ENCODE measurements around the gene SLC12A8. TPM values are rescaled to one million over a fixed set of nuclear protein-coding genes. Genes with fewer than 3 reads are reported as not detected.

The SLC12A8 gene
- total and polyA plus RNA-seq, 10 of the 15 experiments (the other 5 are each of a cell fraction or from before 2014, with no cell fraction given) = 2.5 to 71.6 (median 50.1) TPM

GRCh38 chr3:125145751-125146475 is 66.6 kb downstream of the SLC12A8 start:
- Histone ChIP-seq H3K4me1 (ENCODE audit: control insufficient read depth, insufficient read depth, low read length) (peaks cover 83% of the 10 kb centered on the region), H3K4me2 (ENCODE audit: control insufficient read depth, insufficient read depth) (peak overlapping the region; percentile 78), H3K27me3 (replicated peaks in 1 of 2; ENCODE audit: control insufficient read depth in 2 of 2, insufficient read depth in 2 of 2, low read length in 1 of 2) (no peaks in the 10 kb centered on the region), H3K4me3 (no peak overlapping the region; the same call in 1 of the 2 replicates), H3K36me3 (ENCODE audit: control insufficient read depth in 2 of 2, insufficient read depth in 2 of 2, low read length in 1 of 2) (no peaks in the 10 kb centered on the region), H4K20me1 (ENCODE audit: control insufficient read depth, insufficient read depth) (no peaks in the 10 kb centered on the region), H3K9me3 (replicated peaks; ENCODE audit: control insufficient read depth, insufficient read depth, low read length) (no peaks in the 10 kb centered on the region; the same call in 2 of the 3 replicates), H2AFZ (ENCODE audit: control insufficient read depth, low read depth, low read length) (no peak overlapping the region), H3K79me2 (ENCODE audit: control insufficient read depth, insufficient read depth, low read length) (no peaks in the 10 kb centered on the region; the same call in 1 of the 2 replicates), H3K9ac (ENCODE audit: control insufficient read depth, insufficient read depth, low read length) (no peak overlapping the region), H3K27ac (ENCODE audit: control insufficient read depth, insufficient read depth) (peak overlapping the region; percentile 66)
- ChIA-PET SMC1A (ENCODE audit: uncharacterized antibody, unreplicated experiment) (interaction anchor here (0.8 to 9.3 kb wide), 9 partner anchors 11 to 441 kb away, joined by 3 to 54 read pairs (median 3); no protein-coding TSS in a partner anchor), POLR2A (no interaction called here), CTCF (interaction anchor here (0.9 to 1.2 kb wide), 2 partner anchors 25 to 217 kb away, joined by 3 to 4 read pairs; no protein-coding TSS in a partner anchor), RAD21 (ENCODE audit: unreplicated experiment) (interaction anchor here (1.1 to 12.0 kb wide), 3 partner anchors 25 to 94 kb away, joined by 3 to 106 read pairs (median 5); no protein-coding TSS in a partner anchor)
- ATAC-seq (no peak; the same call in 2 of the 3 replicates), DNase-seq (ENCODE audit: low read depth, low spot score) (no peak), FAIRE-seq (peak; percentile 35)
- 53% methylated on average over 10 of the region's 10 CpGs for WGBS (ENCODE audit: insufficient coverage, insufficient replicate concordance, low lambda C conversion rate, missing lambda C conversion rate)
- in situ Hi-C loops (cut with MboI) (no loop called here), intact Hi-C loops (cut with micrococcal nuclease; ENCODE audit: unreplicated experiment) (no loop called here)
- BruUV-seq (replicated peaks) = no TSS peak
- TF ChIP-seq GATAD2B (conservative IDR thresholded peaks at IDR 0.05; ENCODE audit: low read depth) = no peak
- peak; percentile 50 for TF ChIP-seq MEF2B (IDR thresholded peaks at IDR 0.05; ENCODE audit: partially characterized antibody, poor library complexity, severe bottlenecking)
- no peak for TF ChIP-seq RAD21 (IDR thresholded peaks at IDR 0.05; ENCODE audit: insufficient read depth, low read depth, low read length)
- no peak for TF ChIP-seq RUNX3 (IDR thresholded peaks at IDR 0.05; ENCODE audit: low read length)
- TF ChIP-seq IRF5 (IDR thresholded peaks at IDR 0.05; ENCODE audit: borderline replicate concordance) = no peak
- no peak for TF ChIP-seq SP1 (IDR thresholded peaks at IDR 0.05; ENCODE audit: low read depth, low read length)
- peak; percentile 89 for TF ChIP-seq MEF2A (IDR thresholded peaks at IDR 0.05; ENCODE audit: insufficient read depth, low read depth, low read length)
- TF ChIP-seq ZNF592 (IDR thresholded peaks at IDR 0.05) = no peak
- TF ChIP-seq CHD2 (IDR thresholded peaks at IDR 0.05; ENCODE audit: borderline replicate concordance, low read depth, low read length) = no peak
- no peak for TF ChIP-seq EED (IDR thresholded peaks at IDR 0.05; ENCODE audit: low read depth)
- TF ChIP-seq STAT3 (IDR thresholded peaks at IDR 0.05; ENCODE audit: low read depth, low read length) = no peak
- TF ChIP-seq SPI1 (IDR thresholded peaks at IDR 0.05; ENCODE audit: borderline replicate concordance, insufficient read depth, low read depth, low read length) = 0 out of 2 replicates have a peak, but pooled peaks have one; percentile 8
- TF ChIP-seq CEBPB (IDR thresholded peaks at IDR 0.05; ENCODE audit: borderline replicate concordance in 1 of 2, low read depth in 2 of 2, low read length in 2 of 2) = peak in 1 of 2 experiments; percentile 49; a peak in 1 of 4 replicates
- TF ChIP-seq TCF12 (IDR thresholded peaks at IDR 0.05; ENCODE audit: low read depth, low read length) = no peak
- TF ChIP-seq SIN3A (IDR thresholded peaks at IDR 0.05; ENCODE audit: low read depth, low read length) = no peak
